Activated CD4-positive, alpha-beta T cell treated with anti-CD3 and anti-CD28 coated beads, Interleukin-2, amount 10 ng/mL, durations not matched to agents 24 days and 14 days (primary cell): ENCODE data around the gene KMO. TPM values are rescaled to one million over a fixed set of nuclear protein-coding genes. Genes with fewer than 3 reads are reported as not detected.

Experiments used
- DNase-seq: peaks from one replicate; pipeline ENCODE4 v3.0.0; 2022
- H3K27ac Mint-ChIP-seq: one replicate; pipeline ENCODE4 v1.8.0; 2022; ENCODE audit warnings: mild to moderate bottlenecking, mixed read lengths
- H3K27me3 Mint-ChIP-seq: one replicate; pipeline ENCODE4 v1.8.0; 2022; ENCODE audit warnings: mixed read lengths
- H3K36me3 Mint-ChIP-seq: one replicate; pipeline ENCODE4 v1.8.0; 2022; ENCODE audit warnings: low read depth, mild to moderate bottlenecking, mixed read lengths
- H3K4me1 Mint-ChIP-seq: one replicate; pipeline ENCODE4 v1.8.0; 2021; ENCODE audit warnings: mixed read lengths
- H3K4me3 Mint-ChIP-seq: one replicate; pipeline ENCODE4 v1.8.0; 2022; ENCODE audit warnings: mild to moderate bottlenecking, moderate library complexity, mixed read lengths
- H3K9me3 Mint-ChIP-seq: one replicate; pipeline ENCODE4 v1.8.0; 2021; ENCODE audit warnings: mixed read lengths
- intact Hi-C: fragments of 100-400 bp; cut with micrococcal nuclease; formaldehyde crosslinking; loops from one replicate; pipeline ENCODE4 v1.15.1; 2023
- total RNA-seq: library from RNA; stranded (reverse); gene quantifications from 2 replicates; pipeline ENCODE4 v1.2.3, GENCODE V29; 2022

The KMO gene
- total RNA-seq, 1 donor from 2014 or later, result not detected

GRCh38 chr1:241644259-241644658 is 112.1 kb downstream of the KMO start:
- H3K4me3 Mint-ChIP-seq, result no peak overlapping the region
- H3K9me3 Mint-ChIP-seq, result peaks cover 14% of the 10 kb centered on the region
- H3K36me3 Mint-ChIP-seq, result peaks cover 3% of the 10 kb centered on the region
- DNase-seq, result no peak
- intact Hi-C loops, result no loop called here
- H3K4me1 Mint-ChIP-seq, result peaks cover 8% of the 10 kb centered on the region
- H3K27ac Mint-ChIP-seq, result no peak overlapping the region
- peaks cover 3% of the 10 kb centered on the region for H3K27me3 Mint-ChIP-seq

- Mint-ChIP-seq H3K27ac (no peak overlapping the region), H3K4me1 (peaks cover 8% of the 10 kb centered on the region), H3K9me3 (peaks cover 18% of the 10 kb centered on the region), H3K36me3 (no peaks in the 10 kb centered on the region), H3K4me3 (no peak overlapping the region), H3K27me3 (peaks cover 7% of the 10 kb centered on the region)
- intact Hi-C loops, result no loop called here
- DNase-seq, result no peak
Observed at GRCh38 chr1:241645199-241645598, 113.0 kb downstream of the KMO start.

Other genes starting within 250 kb of the KMO start
- gene RGS7, start 175.2 kb upstream of the KMO start, total RNA-seq, result not detected in 2 replicates
- 98.6 and 103 TPM in 2 replicates for gene FH, start 12.6 kb upstream of the KMO start, total RNA-seq
- 19.5 and 21.4 TPM in 2 replicates for gene CHML, start 108.0 kb downstream of the KMO start, total RNA-seq
- 11.2 and 11.6 TPM in 2 replicates for gene OPN3, start 108.0 kb downstream of the KMO start, total RNA-seq
- gene WDR64, start 119.9 kb downstream of the KMO start, total RNA-seq, result not detected in 2 replicates